CD4-positive, alpha-beta T cell (primary cell): ENCODE measurements around the gene ERBB3. TPM values are rescaled to one million over a fixed set of nuclear protein-coding genes. Genes with fewer than 3 reads are reported as not detected.
A peak's percentile ranks its signal among the peaks of the same experiment; 100 is the strongest.

Experiments used
- ATAC-seq: fragments of 200-7000 bp; cut with Tn5 transposase; one replicate; pipeline ENCODE4 v1.10.0; 2022; ENCODE audit warnings: mild to moderate bottlenecking; ENCODE audit not compliant: poor library complexity
- CTCF ChIA-PET: fragments of 350-600 bp; sonication (Branson Sonifier 250); formaldehyde crosslinking; loops from one replicate; lab custom pipeline; 2021; ENCODE audit warnings: antibody characterized with exemption, inconsistent platforms; lab: Charles Lee
- POLR2A ChIA-PET: fragments of 350-600 bp; sonication (Branson Sonifier 250); formaldehyde crosslinking; loops from one replicate; lab custom pipeline; 2021; ENCODE audit warnings: antibody characterized with exemption, inconsistent platforms; lab: Charles Lee
- DNase-seq, 14 experiments: peaks; one replicate each; pipeline ENCODE4 v3.0.0-alpha.2; 2013 to 2020; ENCODE audit warnings: mixed read lengths in 2 of 14
- H3K27ac ChIP-seq, 2 donors: one replicate each; pipeline versions ENCODE4 v1.5.1 to v1.7.0; 2013; ENCODE audit warnings: low read length in 2 of 2, low read depth in 1 of 2, mild to moderate bottlenecking in 1 of 2
- H3K27me3 ChIP-seq, 2 experiments: 1 replicate in 1 of 2; 2 replicates in 1 of 2; pipeline versions ENCODE4 v1.6.1 to v1.7.0; 2013; ENCODE audit warnings: low read length in 2 of 2, control low read depth in 1 of 2, mild to moderate bottlenecking in 1 of 2, moderate library complexity in 1 of 2; ENCODE audit not compliant: insufficient read depth in 2 of 2, control insufficient read depth in 1 of 2
- H3K36me3 ChIP-seq: one replicate; pipeline ENCODE4 v1.6.1; 2013; ENCODE audit warnings: low read length, control low read depth; ENCODE audit not compliant: insufficient read depth
- H3K4me1 ChIP-seq: one replicate; pipeline ENCODE4 v1.6.1; 2013; ENCODE audit warnings: low read length, control low read depth; ENCODE audit not compliant: insufficient read depth
- H3K4me3 ChIP-seq: one replicate; pipeline ENCODE4 v1.5.1; 2013; ENCODE audit warnings: mild to moderate bottlenecking, low read length, moderate library complexity
- H3K9me3 ChIP-seq, 2 experiments: 1 replicate in 1 of 2; 2 replicates in 1 of 2; pipeline versions ENCODE4 v1.6.1 to v1.7.0; 2013; ENCODE audit warnings: low read length in 2 of 2, mild to moderate bottlenecking in 2 of 2, control low read depth in 1 of 2, moderate library complexity in 1 of 2; ENCODE audit not compliant: control insufficient read depth in 1 of 2, insufficient read depth in 1 of 2
- H3K27ac Mint-ChIP-seq: one replicate; pipeline ENCODE4 v1.8.0; 2020; ENCODE audit warnings: mixed read lengths
- H3K27me3 Mint-ChIP-seq: one replicate; pipeline ENCODE4 v1.8.0; 2021; ENCODE audit warnings: mixed read lengths
- H3K36me3 Mint-ChIP-seq: one replicate; pipeline ENCODE4 v1.8.0; 2021; ENCODE audit warnings: low read depth, mixed read lengths
- H3K4me1 Mint-ChIP-seq: one replicate; pipeline ENCODE4 v1.8.0; 2021; ENCODE audit warnings: low read depth, mixed read lengths
- H3K4me3 Mint-ChIP-seq: one replicate; pipeline ENCODE4 v1.8.0; 2020; ENCODE audit warnings: mild to moderate bottlenecking, mixed read lengths
- H3K9me3 Mint-ChIP-seq: one replicate; pipeline ENCODE4 v1.8.0; 2020; ENCODE audit warnings: mixed read lengths
- intact Hi-C, 2 experiments: fragments of 100-400 bp; cut with DNase I in 1 of 2; cut with micrococcal nuclease in 1 of 2; formaldehyde crosslinking; loops; one replicate each; pipeline versions ENCODE4 v1.15.1 to v1.9.0; 2023 to 2025; cut with DNase I, micrococcal nuclease
- total RNA-seq, 174 experiments: library from RNA in 2 of 174; stranded (reverse) in 2 of 174; gene quantifications; one replicate each; pipeline ENCODE4 v1.2.3 and lab custom pipeline; 2021 to 2026
- TF ChIP-seq, protein P1 (sequence below): fragments of 200-600 bp; IDR thresholded peaks from one replicate; pipeline ENCODE4 v1.8.0; 2022; ENCODE audit warnings: antibody characterized with exemption, mild to moderate bottlenecking

ERBB3 gene
- total RNA-seq, 2 experiments from 2014 or later: 0.22 to 0.47 TPM

GRCh38 chr12:56099787-56100186 lies 19.8 kb downstream of the ERBB3 start:
- no peaks in the 10 kb centered on the region for H3K27me3 Mint-ChIP-seq
- no peaks in the 10 kb centered on the region for H3K9me3 ChIP-seq
- H3K4me3 ChIP-seq: no peak overlapping the region
- peaks cover 11% of the 10 kb centered on the region for H3K36me3 Mint-ChIP-seq
- intact Hi-C loops: loop anchor here (2.0 to 10.0 kb wide), 3 partner anchors 17 to 365 kb away; partner anchors contain the start of gene DNAJC14 (in 1 of the 2)
- H3K27me3 ChIP-seq: no peaks in the 10 kb centered on the region
- H3K27ac ChIP-seq: no peak overlapping the region
- ChIA-PET CTCF (no interaction called here), POLR2A (no interaction called here)
- TF ChIP-seq, protein P1, sequence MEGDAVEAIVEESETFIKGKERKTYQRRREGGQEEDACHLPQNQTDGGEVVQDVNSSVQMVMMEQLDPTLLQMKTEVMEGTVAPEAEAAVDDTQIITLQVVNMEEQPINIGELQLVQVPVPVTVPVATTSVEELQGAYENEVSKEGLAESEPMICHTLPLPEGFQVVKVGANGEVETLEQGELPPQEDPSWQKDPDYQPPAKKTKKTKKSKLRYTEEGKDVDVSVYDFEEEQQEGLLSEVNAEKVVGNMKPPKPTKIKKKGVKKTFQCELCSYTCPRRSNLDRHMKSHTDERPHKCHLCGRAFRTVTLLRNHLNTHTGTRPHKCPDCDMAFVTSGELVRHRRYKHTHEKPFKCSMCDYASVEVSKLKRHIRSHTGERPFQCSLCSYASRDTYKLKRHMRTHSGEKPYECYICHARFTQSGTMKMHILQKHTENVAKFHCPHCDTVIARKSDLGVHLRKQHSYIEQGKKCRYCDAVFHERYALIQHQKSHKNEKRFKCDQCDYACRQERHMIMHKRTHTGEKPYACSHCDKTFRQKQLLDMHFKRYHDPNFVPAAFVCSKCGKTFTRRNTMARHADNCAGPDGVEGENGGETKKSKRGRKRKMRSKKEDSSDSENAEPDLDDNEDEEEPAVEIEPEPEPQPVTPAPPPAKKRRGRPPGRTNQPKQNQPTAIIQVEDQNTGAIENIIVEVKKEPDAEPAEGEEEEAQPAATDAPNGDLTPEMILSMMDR: no peak
- H3K36me3 ChIP-seq: no peaks in the 10 kb centered on the region
- DNase-seq: no peak
- H3K4me3 Mint-ChIP-seq: peak overlapping the region; percentile 16
- H3K4me1 ChIP-seq: peaks cover 33% of the 10 kb centered on the region
- ATAC-seq: no peak
- peaks cover 45% of the 10 kb centered on the region for H3K4me1 Mint-ChIP-seq
- no peaks in the 10 kb centered on the region for H3K9me3 Mint-ChIP-seq
- H3K27ac Mint-ChIP-seq: peak overlapping the region; percentile 73

DNA sequence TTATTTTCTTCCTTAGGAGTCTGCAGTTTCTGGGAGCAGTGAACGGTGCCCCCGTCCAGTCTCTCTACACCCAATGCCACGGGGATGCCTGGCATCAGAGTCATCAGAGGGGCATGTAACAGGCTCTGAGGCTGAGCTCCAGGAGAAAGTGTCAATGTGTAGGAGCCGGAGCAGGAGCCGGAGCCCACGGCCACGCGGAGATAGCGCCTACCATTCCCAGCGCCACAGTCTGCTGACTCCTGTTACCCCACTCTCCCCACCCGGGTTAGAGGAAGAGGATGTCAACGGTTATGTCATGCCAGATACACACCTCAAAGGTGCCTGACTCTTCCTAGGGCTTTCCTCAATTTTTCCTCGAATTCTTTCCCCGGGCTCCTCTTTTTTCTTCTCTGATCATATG lies 21.1 kb downstream of the ERBB3 start:
- CTCF ChIA-PET: interaction anchor here (0.7 kb wide), 1 partner anchor 376 kb away, joined by 3 read pairs; no protein-coding TSS in a partner anchor
- POLR2A ChIA-PET: interaction anchor here (6.3 kb wide), 1 partner anchor 16 kb away, joined by 233 read pairs; the partner anchor contains the start of genes RPL41 and ZC3H10
- Histone ChIP-seq H3K36me3 (no peaks in the 10 kb centered on the region), H3K9me3 (no peaks in the 10 kb centered on the region), H3K27ac (no peak overlapping the region), H3K4me3 (no peak overlapping the region), H3K27me3 (no peaks in the 10 kb centered on the region), H3K4me1 (peaks cover 44% of the 10 kb centered on the region)
- TF ChIP-seq, protein P1: no peak
- Mint-ChIP-seq H3K4me3 (no peak overlapping the region), H3K27ac (peak overlapping the region; percentile 100), H3K36me3 (peaks cover 19% of the 10 kb centered on the region), H3K27me3 (no peaks in the 10 kb centered on the region), H3K4me1 (peaks cover 56% of the 10 kb centered on the region), H3K9me3 (no peaks in the 10 kb centered on the region)
- intact Hi-C loops: loop anchor here (2.0 to 10.0 kb wide), 3 partner anchors 18 to 366 kb away; partner anchors contain the start of gene DNAJC14 (in 1 of the 2)
- ATAC-seq (no peak), DNase-seq (no peak)

DNA sequence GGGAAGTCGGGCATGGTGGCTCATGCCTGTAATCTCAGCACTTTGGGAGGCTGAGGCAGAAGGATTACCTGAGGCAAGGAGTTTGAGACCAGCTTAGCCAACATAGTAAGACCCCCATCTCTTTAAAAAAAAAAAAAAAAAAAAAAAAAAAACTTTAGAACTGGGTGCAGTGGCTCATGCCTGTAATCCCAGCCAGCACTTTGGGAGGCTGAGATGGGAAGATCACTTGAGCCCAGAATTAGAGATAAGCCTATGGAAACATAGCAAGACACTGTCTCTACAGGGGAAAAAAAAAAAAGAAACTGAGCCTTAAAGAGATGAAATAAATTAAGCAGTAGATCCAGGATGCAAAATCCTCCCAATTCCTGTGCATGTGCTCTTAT lies 22.7 kb downstream of the ERBB3 start:
- intact Hi-C loops: loop anchor here (1.0 to 10.0 kb wide), 4 partner anchors 23 to 368 kb away; partner anchors contain the start of gene DNAJC14 (in 1 of the 2)

More for the DNA sequence above, 22.7 kb downstream of the ERBB3 start:
- peak overlapping the region; percentile 90 for H3K4me3 ChIP-seq
- ATAC-seq: no peak
- Mint-ChIP-seq H3K27me3 (no peaks in the 10 kb centered on the region), H3K27ac (peak overlapping the region; percentile 100), H3K9me3 (no peaks in the 10 kb centered on the region), H3K4me1 (peaks cover 67% of the 10 kb centered on the region), H3K4me3 (peak overlapping the region; percentile 93), H3K36me3 (peaks cover 34% of the 10 kb centered on the region)
- no peak for DNase-seq
- no peaks in the 10 kb centered on the region for H3K9me3 ChIP-seq
- peaks cover 48% of the 10 kb centered on the region for H3K4me1 ChIP-seq
- TF ChIP-seq, protein P1: no peak
- POLR2A ChIA-PET: interaction anchor here (0.7 to 6.3 kb wide), 23 partner anchors 15 to 543 kb away, joined by 3 to 233 read pairs (median 10); partner anchors contain the start of genes BAZ2A, DNAJC14, ERBB3 and ESYT1
- H3K27ac ChIP-seq: peak overlapping the region; percentile 76 to 95
- CTCF ChIA-PET: interaction anchor here (0.7 to 4.9 kb wide), 8 partner anchors 11 to 365 kb away, joined by 3 to 32 read pairs (median 7); partner anchors contain the start of genes ERBB3, SMARCC2 and ZC3H10
- H3K36me3 ChIP-seq: peaks cover 14% of the 10 kb centered on the region
- no peaks in the 10 kb centered on the region for H3K27me3 ChIP-seq
